Esophagus mucosa (tissue), 1 donor: ENCODE data around the gene COPS2. TPM values are rescaled to one million over a fixed set of nuclear protein-coding genes. Genes with fewer than 3 reads are reported as not detected.

ENCODE experiments used
- ATAC-seq: fragments of 200-7000 bp; cut with Tn5 transposase; one replicate; pipeline ENCODE4 v1.9.1; 2020
- total RNA-seq: library from RNA; stranded (reverse); gene quantifications from one replicate; pipeline ENCODE4 v1.2.4, GENCODE V29; 2023
- donor health status: DM: yes; HTN: yes; CAD: no.

Gene COPS2
- total RNA-seq, 1 donor from 2014 or later, result 53.2 TPM

DNA sequence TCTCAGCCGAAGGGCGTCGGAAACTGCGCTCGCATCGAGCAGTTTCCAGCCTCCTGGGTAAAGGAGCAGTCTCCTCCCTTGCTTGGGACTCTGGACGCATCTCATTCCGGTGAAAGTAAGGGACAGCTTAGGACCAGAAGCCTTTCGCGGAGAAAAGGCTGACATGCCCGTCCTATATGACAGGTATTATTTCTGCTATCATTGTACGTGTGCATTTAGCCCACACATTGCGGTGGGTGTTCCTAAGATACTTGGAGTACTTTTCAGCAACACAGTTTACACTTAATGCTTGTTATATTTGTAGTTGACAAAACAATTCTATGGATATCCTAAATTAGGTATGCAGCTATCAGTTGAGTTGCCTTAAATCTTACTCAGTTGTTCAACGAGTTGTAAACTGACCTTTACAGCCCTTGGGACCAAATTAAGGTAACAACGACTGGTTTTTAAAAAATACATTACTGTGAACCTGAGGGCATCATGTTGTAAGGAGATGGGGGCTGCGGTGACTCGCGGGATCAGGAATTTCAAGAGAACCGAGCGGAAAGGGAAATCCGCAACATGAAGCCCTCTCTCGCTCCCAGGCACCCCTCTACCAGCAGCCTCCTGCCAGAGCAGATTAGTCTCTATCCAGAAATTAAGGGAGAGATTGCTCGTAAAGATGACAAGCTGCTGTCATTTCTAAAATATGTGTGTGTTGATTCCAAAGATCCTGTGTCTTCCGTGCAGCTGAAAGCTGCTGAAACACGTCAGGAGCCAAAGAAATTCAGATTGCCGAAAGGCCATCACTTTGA lies 632 bp upstream of the COPS2 start:
- no peak for ATAC-seq

DNA sequence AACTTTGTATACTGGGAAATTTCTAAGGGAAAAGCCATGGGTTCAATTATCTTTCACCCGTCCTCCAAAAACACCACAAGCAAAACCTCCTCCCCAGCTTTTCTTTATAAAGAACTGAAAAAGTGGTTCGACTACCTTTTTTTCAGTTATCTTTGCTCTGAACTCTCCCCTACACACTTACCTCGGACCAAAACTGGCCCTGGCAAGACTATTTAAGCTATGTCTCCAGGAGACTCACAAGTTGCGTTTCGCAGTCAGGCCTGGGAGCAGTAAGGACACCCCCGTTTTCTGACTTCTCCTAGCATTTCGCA lies 645 bp downstream of the COPS2 start:
- no peak for ATAC-seq

- ATAC-seq, result no peak
These were observed 1.0 kb downstream of the COPS2 start for GRCh38 chr15:49154359-49154758.

GRCh38 chr15:49152552-49153312 lies 2.7 kb downstream of the COPS2 start:
- ATAC-seq, result no peak

DNA sequence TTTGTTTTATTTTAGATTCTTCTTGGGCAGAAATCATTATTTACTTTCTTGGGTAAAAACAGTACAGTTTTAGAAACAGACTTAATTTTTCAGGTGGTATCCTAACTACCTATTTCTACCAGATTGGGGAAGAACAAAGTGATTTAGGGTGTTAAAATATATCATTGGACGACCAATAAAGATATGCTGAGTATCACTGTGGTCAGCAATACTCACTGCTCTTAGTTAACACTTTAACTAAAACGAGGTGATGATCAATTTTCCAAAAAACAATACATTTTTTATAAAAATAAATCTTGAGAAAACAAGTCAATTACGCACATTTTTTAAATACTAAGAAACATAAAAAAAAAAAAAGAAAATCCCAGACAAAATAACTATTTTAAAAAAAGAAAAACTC lies 3.6 kb downstream of the COPS2 start:
- ATAC-seq, result no peak

DNA sequence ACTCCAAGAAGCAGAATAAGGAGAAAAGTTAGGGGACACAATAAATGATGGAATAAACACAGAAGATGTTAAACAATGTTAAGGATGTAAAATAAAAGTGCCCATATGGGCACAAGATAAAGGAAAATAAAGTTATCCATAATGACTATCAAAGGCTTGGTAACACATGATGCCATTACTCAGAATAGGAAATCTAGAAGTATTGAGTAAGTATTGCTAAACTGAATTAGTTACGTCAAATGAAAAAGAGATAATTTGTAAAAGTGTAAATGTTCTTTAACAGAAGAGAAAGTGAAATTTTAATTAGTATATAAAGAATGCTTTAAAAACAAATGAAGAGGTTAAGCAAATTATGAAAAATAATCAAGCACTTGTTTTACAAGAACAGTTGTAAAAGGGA lies 6.7 kb downstream of the COPS2 start:
- ATAC-seq, result no peak

- ATAC-seq, result no peak
These were observed 7.1 kb downstream of the COPS2 start for GRCh38 chr15:49148298-49148697.

DNA sequence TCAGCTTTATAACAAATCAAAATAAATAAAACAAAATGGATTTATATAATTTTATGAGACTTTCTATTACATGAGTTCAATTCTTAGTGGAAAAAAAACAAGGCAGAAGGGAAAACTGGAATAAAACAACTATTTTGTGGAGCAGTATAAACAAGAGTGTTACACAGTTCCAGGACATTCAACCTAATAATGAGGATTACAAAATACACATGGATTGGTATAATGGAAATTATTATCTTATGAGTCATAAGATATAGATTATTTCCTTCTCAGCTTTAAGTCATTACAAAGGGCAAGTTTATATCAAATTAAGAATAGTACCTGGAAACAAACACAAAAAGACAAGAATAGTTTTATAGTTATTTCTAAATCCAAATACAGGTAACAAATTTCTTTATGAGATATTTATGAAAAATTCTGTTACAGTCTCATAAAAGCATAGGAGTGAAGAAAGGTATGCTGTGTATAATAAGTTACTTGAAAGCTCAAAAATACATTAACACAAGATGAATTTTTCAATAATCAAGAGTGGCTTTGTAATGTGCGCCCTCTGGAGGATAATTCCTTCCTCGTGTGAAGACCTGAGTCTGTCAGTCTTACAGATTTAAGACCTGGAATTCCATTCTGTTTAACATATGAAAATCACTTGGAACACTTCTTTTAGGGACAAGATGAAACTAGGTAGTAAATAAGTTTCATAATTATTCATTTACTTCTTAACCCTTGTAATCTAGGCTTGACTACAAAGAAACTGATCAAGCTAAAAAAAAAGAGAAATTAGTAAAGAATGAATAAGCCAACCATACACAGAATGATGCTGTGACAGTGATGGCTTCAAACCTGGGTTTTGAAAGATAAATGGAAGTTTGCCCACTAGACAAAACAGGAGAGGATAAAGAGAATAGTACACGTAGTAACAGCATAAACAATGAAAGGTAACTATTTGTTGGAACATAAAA lies 9.5 kb downstream of the COPS2 start:
- no peak for ATAC-seq

DNA sequence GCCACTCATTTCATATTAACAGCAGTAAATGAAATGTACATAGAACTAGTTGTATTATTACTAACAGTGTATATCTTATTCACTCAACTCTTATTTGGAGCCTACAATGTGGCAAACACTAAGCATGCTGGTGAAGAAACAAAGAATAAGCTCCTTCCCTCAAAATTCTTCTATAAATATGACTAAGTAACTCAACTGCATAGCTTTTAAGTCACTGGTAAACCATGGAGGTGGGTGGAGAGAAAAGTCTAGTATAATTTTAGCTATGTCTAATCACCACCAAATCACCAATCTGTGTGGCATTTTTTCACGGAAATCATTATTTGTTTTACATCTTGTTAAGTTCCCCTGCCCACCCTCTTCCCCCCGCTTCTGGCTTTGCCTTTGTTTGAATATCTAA lies 17.5 kb downstream of the COPS2 start:
- no peak for ATAC-seq

GRCh38 chr15:49135911-49136310 lies 19.5 kb downstream of the COPS2 start:
- no peak for ATAC-seq

DNA sequence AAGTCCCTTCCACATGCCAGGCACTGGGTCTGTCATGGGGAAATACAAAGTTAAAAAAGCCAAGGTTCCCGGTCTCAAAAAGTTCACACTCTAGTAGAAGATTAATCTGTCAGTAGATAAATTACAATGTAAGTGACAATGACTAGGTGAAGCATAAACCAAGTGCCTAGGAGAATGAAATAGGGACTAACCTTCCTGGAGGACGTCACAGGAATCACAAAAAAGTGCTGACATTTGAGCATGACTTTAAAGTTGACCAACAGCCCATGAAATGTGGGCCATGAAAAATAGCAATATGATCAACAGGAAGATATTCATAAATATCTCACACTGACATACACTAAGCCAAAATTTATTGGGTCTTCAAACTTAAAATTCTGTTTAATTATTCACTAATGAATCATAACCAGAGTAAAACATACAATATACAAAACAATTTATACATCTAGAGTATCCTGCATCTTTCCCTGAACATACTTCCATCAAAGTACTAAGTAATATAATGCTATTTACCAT lies 20.0 kb downstream of the COPS2 start:
- ATAC-seq, result no peak

DNA sequence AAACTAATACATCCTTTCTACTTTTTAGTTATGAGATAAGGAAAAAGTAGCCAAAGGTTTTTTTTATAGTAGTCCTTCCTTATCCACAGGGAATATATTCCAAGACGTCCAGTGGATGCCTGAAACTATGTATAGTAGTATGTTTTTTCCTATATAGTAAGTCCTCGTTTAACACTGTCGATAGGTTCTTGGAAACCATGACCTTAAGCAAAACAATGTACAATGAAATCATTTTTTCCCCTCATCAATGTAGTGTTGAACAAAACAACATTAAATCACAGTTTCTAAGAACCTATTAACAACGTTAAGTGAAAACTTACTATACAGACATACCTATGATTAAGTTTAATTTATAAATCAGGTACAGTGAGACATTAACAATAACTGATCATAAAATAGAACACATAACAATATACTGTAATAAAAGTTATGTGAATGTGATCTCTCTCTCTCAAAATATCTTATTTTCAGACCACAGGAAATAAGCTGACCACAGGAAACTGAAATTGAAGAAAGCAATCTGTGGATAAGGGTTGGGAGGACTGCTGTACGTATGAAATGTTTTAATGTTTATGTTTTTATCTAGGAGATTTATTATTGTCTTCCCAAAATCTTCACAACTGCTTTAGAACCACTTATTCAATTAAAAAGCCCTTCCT lies 20.6 kb downstream of the COPS2 start:
- ATAC-seq, result no peak

- ATAC-seq, result no peak
These were observed 24.0 kb downstream of the COPS2 start for GRCh38 chr15:49131403-49131802.

GRCh38 chr15:49124371-49124770 lies 31.0 kb downstream of the COPS2 start:
- ATAC-seq, result no peak

GRCh38 chr15:49122541-49123062 lies 32.8 kb downstream of the COPS2 start:
- ATAC-seq, result no peak

DNA sequence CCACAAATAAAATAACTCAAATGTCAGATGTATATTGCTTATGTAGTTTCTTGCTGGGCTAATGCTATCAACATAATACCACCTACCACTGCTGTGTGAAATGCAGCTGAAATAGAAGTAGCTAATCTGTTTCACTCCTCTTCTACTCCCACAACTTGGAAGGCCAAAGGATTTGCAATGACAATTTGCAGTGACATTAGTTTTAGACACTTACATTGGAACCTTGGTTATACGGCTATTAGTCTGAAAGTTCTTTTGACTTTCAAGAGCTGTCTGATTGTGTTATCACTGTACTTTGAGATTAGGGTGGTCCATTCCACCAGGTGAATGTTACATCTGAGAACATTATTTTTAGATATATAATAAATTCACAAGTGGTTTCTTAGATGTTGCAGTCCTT lies 33.5 kb downstream of the COPS2 start:
- no peak for ATAC-seq

- no peak for ATAC-seq
These were observed 34.6 kb downstream of the COPS2 start for GRCh38 chr15:49120832-49121231.

DNA sequence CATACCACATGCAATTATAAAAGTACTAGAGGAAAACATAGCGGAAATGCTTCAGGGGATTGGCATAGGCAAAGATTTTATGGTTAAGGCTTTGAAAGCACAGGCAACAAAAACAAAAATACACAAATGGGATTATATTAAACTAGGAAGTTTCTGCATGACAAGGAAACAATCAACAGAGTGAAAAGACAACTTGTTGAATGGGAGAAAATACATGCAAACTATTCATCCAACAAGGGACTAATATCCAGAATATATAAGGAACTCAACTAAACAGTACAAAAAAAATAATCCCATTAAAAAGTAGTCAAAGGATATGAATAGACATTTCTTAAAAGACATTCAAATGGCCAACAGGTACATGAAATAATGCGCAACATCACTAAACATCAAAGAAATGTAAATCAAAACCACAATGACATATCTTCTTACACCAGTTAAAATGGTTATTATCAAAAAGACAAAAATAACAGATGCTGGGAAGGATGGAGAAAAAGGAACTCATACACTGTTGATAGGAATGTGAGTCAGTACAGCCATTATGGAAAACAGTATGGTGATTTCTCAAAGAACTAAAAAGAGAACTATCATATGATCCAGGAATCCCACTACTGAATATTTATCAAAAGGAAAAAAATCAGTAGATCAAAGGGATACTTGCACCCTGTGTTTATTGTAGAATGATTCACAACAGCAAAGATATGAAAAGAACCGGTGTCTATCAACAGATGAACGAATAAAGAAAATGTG lies 39.1 kb downstream of the COPS2 start:
- no peak for ATAC-seq

DNA sequence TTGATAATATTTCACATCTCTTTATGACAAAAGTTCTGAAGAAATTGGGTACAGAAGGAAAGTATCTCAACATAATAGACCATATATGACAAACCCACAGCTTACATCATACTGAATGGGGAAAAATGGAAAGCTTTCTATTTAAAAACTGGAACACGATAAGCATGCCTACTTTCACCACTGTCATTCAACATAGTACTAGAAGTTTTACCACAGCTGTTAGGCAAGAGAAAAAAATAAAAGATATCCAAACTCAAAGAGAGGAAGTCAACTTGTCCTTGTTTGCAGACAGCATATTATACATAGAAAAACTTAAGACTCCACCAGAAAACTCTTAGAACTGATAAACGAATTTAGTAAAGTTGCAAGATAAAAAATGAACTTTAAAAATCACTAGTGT lies 40.3 kb downstream of the COPS2 start:
- no peak for ATAC-seq

DNA sequence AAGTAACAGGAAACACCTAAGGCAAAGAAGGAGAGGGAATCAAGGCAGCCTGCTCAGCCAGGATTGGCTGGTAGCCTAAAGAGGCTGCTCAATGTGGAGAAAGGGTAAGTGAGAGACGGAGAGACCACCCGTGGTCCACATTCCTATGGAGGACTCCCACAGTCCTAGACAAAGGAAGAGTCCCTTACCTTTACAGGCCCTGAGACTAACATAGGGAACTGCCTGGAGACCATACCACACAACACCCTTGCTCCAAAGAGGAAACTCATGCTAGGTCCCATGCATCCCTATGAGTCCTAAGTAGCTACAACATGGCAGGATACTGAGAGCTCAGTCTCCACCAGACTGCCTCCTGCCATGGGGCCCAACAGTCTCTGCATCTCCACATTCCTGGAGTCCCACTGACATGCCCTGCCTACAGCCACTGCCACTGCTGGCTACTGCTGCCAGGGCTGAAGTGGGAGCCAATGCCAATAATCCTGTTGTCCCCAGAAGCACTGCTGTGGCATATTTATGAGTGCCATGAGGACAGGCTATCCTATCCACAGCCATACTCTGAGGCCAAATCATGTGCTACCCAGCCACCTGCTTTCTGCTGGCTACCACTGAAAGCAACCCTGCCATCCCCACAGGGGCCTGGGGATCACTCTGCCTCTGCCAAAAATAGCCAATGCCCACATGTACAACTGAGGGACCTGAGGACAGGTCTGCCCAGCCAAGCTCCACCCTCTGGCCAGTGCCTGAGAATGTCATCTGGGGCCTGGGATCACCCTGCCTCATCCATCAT lies 45.0 kb downstream of the COPS2 start:
- ATAC-seq, result no peak

GRCh38 chr15:49103002-49103401 lies 52.4 kb downstream of the COPS2 start:
- no peak for ATAC-seq
